Measurements from ENCODE around the gene COX19. TPM values are rescaled to one million over a fixed set of nuclear protein-coding genes. Genes with fewer than 3 reads are reported as not detected.

The COX19 gene
- total and polyA plus RNA-seq, 2 donors (not counting 1 experiment from before 2014, with no cell fraction given), result 4.3 to 11.7 TPM

DNA sequence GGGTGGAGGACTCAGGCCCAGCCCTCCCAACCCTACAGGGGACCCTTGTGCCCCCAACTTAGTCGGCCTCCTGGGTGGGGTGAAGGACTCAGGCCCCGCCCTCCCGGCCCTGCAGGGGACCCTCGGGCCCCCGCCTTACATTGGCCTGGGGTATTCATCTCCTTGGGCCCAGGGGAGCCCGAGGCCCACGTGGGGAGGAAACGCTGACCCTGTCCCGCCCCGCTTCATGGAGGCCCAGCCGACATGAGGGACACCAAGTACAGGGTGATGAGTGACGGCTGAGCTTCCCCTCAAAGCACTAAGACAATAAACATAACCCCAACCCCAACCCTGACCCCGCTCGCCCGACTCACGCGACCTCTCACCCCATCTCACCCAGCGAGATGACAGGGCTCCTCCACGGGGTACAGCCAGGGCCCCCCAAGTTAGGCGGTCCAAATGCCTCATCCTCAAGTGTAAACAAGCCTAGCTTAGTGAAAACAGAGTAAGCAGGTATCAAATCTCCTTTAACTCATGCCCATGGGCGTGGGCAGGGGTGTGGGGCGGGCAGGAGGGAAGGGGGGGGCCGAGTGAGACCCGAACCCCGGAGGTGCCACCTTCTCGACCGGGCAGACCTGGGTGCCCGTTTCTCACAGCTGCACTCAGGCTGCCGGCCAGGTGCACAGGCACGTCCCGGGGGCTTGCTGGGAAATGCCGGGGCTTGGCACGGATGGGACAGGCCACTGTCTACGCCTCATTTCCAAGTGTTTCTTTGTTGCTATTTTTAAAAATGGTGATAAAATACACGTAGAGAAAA is 15.8 kb upstream of the COX19 start:
- Histone ChIP-seq H2AFZ (ENCODE audit: low read length) (no peak overlapping the region), H4K20me1 (ENCODE audit: control insufficient read depth, extremely low read depth, insufficient read depth, low read length) (no peaks in the 10 kb centered on the region), H3K4me3 (replicated peaks in 1 of 4; ENCODE audit: control extremely low read depth in 1 of 4, insufficient read depth in 1 of 4, low read depth in 3 of 4, low read length in 4 of 4) (no peak overlapping the region), H3K79me2 (ENCODE audit: control insufficient read depth, insufficient read depth, low read length) (no peaks in the 10 kb centered on the region), H3K9ac (ENCODE audit: insufficient read depth, low read length) (no peak overlapping the region), H3K27ac (ENCODE audit: insufficient read depth, low read length) (no peak overlapping the region), H3K9me3 (ENCODE audit: control insufficient read depth, insufficient read depth, low read depth, low read length) (no peaks in the 10 kb centered on the region), H3K4me2 (ENCODE audit: extremely low read depth, insufficient read depth, low read length) (no peak overlapping the region), H3K27me3 (ENCODE audit: control insufficient read depth, insufficient read depth, low read length) (peaks cover 4% of the 10 kb centered on the region), H3K36me3 (ENCODE audit: control insufficient read depth, insufficient read depth, low read length) (no peaks in the 10 kb centered on the region), H3K4me1 (ENCODE audit: control insufficient read depth, extremely low read depth, insufficient read depth, low read length) (peaks cover 3% of the 10 kb centered on the region)
- TF ChIP-seq, protein P1, sequence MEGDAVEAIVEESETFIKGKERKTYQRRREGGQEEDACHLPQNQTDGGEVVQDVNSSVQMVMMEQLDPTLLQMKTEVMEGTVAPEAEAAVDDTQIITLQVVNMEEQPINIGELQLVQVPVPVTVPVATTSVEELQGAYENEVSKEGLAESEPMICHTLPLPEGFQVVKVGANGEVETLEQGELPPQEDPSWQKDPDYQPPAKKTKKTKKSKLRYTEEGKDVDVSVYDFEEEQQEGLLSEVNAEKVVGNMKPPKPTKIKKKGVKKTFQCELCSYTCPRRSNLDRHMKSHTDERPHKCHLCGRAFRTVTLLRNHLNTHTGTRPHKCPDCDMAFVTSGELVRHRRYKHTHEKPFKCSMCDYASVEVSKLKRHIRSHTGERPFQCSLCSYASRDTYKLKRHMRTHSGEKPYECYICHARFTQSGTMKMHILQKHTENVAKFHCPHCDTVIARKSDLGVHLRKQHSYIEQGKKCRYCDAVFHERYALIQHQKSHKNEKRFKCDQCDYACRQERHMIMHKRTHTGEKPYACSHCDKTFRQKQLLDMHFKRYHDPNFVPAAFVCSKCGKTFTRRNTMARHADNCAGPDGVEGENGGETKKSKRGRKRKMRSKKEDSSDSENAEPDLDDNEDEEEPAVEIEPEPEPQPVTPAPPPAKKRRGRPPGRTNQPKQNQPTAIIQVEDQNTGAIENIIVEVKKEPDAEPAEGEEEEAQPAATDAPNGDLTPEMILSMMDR (conservative IDR thresholded peaks at IDR 0.05 in 1 of 2, IDR thresholded peaks at IDR 0.05 in 1 of 2; ENCODE audit: low read depth in 1 of 2, low read length in 2 of 2), result no peak
- peak; percentile 54 for TF ChIP-seq EZH2 (IDR thresholded peaks at IDR 0.05; ENCODE audit: low read length, missing control alignments)
- DNase-seq (ENCODE audit: low read depth in 2 of 2), result no peak

DNA sequence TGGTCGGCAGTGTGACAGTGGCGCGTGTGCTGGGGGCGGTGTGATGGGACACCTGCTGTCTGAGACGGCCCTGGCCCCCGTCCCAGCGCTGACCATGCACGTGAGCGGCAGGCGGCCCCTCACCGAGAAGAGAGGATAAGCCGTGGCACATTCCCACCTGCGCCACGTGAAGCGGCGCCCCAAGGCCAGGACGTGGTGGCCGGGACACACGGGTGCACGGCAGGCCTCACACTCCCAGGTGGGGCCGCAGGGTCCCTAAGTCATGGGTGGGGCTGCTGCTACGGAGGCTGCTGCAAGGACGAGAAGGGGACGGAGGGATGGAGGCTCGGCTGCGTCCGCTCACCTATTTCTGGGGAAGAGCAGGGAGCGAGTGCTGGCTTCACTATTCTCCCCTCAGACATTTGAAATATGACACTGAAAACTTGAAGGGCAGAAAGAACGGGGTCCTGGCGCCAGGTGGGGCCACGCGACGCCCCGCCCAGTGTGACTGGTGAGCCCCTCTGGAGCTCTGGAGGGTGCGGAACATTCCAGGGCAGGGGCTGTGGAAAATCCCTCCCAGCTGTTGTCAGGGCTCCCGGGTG is 15.1 kb upstream of the COX19 start:
- H3K79me2 ChIP-seq (ENCODE audit: control insufficient read depth, insufficient read depth, low read length), result no peaks in the 10 kb centered on the region
- no peak for DNase-seq (ENCODE audit: low read depth in 2 of 2)
- TF ChIP-seq EZH2 (IDR thresholded peaks at IDR 0.05; ENCODE audit: low read length, missing control alignments), result no peak
- TF ChIP-seq, protein P1 (conservative IDR thresholded peaks at IDR 0.05 in 1 of 2, IDR thresholded peaks at IDR 0.05 in 1 of 2; ENCODE audit: low read depth in 1 of 2, low read length in 2 of 2), result no peak

DNA sequence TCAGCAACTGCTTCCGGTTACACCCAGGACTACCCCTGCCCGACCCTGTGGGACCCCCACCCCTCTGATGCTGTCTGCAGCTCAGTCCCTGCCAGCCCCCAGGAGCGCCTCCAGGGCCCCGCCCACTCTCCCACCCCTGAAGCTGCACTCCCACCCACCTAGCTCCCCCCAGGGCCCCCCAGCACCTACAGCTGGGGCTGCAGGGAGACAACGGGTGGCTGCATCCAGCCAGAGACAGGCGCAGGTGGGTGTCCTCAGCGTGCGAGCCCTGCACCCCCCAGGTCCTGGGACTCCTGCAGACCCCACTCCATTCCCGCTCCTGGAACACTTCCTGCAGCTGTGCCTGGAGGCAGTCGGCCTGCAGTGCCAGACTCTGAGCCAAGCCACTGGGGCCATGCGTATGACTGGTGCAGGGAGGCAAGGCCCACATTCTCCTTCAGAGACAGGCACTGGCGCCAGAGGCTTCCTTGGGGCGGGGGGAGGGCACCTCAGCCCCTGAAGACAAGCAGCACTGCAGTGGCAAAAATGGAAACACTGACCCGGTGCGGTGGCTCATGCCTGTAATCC is 13.7 kb upstream of the COX19 start:
- H2AFZ ChIP-seq (ENCODE audit: low read length), result no peak overlapping the region

More for the DNA sequence above, 15.1 kb upstream of the COX19 start:
- H3K27ac ChIP-seq (ENCODE audit: insufficient read depth, low read length), result no peak overlapping the region
- H3K9me3 ChIP-seq (ENCODE audit: control insufficient read depth, insufficient read depth, low read depth, low read length), result no peaks in the 10 kb centered on the region
- H2AFZ ChIP-seq (ENCODE audit: low read length), result no peak overlapping the region
- peaks cover 3% of the 10 kb centered on the region for H3K4me1 ChIP-seq (ENCODE audit: control insufficient read depth, extremely low read depth, insufficient read depth, low read length)
- H4K20me1 ChIP-seq (ENCODE audit: control insufficient read depth, extremely low read depth, insufficient read depth, low read length), result no peaks in the 10 kb centered on the region
- H3K4me2 ChIP-seq (ENCODE audit: extremely low read depth, insufficient read depth, low read length), result no peak overlapping the region
- H3K36me3 ChIP-seq (ENCODE audit: control insufficient read depth, insufficient read depth, low read length), result no peaks in the 10 kb centered on the region
- H3K9ac ChIP-seq (ENCODE audit: insufficient read depth, low read length), result no peak overlapping the region
- no peak overlapping the region for H3K4me3 ChIP-seq (replicated peaks in 1 of 4; ENCODE audit: control extremely low read depth in 1 of 4, insufficient read depth in 1 of 4, low read depth in 3 of 4, low read length in 4 of 4)
- H3K27me3 ChIP-seq (ENCODE audit: control insufficient read depth, insufficient read depth, low read length), result peaks cover 4% of the 10 kb centered on the region

More for the DNA sequence above, 13.7 kb upstream of the COX19 start:
- H3K9ac ChIP-seq (ENCODE audit: insufficient read depth, low read length), result no peak overlapping the region
- H3K36me3 ChIP-seq (ENCODE audit: control insufficient read depth, insufficient read depth, low read length), result no peaks in the 10 kb centered on the region
- H3K4me2 ChIP-seq (ENCODE audit: extremely low read depth, insufficient read depth, low read length), result no peak overlapping the region
- DNase-seq (ENCODE audit: low read depth in 2 of 2), result no peak
- TF ChIP-seq, protein P1 (conservative IDR thresholded peaks at IDR 0.05 in 1 of 2, IDR thresholded peaks at IDR 0.05 in 1 of 2; ENCODE audit: low read depth in 1 of 2, low read length in 2 of 2), result no peak
- TF ChIP-seq EZH2 (IDR thresholded peaks at IDR 0.05; ENCODE audit: low read length, missing control alignments), result no peak
- peaks cover 3% of the 10 kb centered on the region for H3K4me1 ChIP-seq (ENCODE audit: control insufficient read depth, extremely low read depth, insufficient read depth, low read length)
- no peaks in the 10 kb centered on the region for H3K79me2 ChIP-seq (ENCODE audit: control insufficient read depth, insufficient read depth, low read length)
- H3K27me3 ChIP-seq (ENCODE audit: control insufficient read depth, insufficient read depth, low read length), result peaks cover 4% of the 10 kb centered on the region
- no peak overlapping the region for H3K27ac ChIP-seq (ENCODE audit: insufficient read depth, low read length)
- H3K9me3 ChIP-seq (ENCODE audit: control insufficient read depth, insufficient read depth, low read depth, low read length), result no peaks in the 10 kb centered on the region
- no peaks in the 10 kb centered on the region for H4K20me1 ChIP-seq (ENCODE audit: control insufficient read depth, extremely low read depth, insufficient read depth, low read length)
- H3K4me3 ChIP-seq (replicated peaks in 1 of 4; ENCODE audit: control extremely low read depth in 1 of 4, insufficient read depth in 1 of 4, low read depth in 3 of 4, low read length in 4 of 4), result no peak overlapping the region

All from fibroblast of lung (primary cell).